Measurements from ENCODE around the gene PDZD4.

GRCh38 chrX:153875391-153876111 lies 45.2 kb upstream of the PDZD4 start:
- TF ChIP-seq POLR2AphosphoS5 (IDR thresholded peaks at IDR 0.05; ENCODE audit: low read depth): no peak
- no peak for TF ChIP-seq CTCF (conservative IDR thresholded peaks at IDR 0.05; ENCODE audit: low read depth in 2 of 2)
- TF ChIP-seq ZNF114 (CRISPR knock-in tag; IDR thresholded peaks at IDR 0.05): no peak

Measured in GM23338 (cell line).